ELR (cell line): ENCODE results near the gene IER5L.

Experiments used
- DNase-seq: peaks from one replicate; pipeline ENCODE4 v3.0.0-alpha.2; 2015; ENCODE audit warnings: low read depth

Gene IER5L

DNA sequence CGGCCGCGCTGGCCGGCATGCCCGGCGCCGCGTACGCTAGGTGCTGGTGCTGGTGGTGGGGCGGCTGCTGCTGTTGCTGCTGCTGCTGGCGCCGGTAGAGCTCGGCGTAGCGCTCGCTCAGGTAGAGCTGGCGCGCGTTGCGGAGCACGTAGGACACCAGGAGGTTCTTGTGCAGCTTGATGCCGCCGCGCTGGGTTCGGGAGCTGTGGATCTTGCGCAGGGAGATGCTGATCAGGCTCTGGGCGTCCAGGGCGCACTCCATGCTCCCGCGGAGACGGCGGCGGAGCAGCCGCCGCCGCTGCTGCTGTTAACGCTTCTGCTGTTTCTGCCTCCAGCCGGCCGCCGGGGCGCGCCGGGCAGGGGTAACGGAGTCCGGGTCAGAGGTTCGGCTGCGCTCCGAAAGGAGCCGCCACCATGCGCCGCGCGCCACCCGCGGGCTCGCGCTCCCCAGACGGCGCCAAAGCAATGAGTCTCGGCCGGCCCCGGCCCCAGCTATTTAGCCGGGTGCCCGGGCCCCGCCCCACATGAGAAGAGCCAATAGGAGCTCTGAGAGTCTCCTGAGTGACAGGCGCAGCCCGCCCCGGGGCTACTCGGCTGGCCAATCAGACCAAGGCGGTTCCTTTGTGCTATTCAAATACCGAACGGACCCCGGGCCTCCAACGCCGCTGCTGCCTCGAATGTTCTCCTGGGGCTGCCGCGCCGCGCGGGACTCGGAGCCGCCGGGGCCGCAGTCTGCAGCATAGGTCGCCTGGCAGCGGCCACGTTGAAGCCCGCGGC is at the start of gene IER5L:
IER5L (minus strand) TSS at position 471 of the 777 bp plus-strand sequence; CDS start at position 262, 209 bp downstream.
- DNase-seq, result peak; percentile 97

DNA sequence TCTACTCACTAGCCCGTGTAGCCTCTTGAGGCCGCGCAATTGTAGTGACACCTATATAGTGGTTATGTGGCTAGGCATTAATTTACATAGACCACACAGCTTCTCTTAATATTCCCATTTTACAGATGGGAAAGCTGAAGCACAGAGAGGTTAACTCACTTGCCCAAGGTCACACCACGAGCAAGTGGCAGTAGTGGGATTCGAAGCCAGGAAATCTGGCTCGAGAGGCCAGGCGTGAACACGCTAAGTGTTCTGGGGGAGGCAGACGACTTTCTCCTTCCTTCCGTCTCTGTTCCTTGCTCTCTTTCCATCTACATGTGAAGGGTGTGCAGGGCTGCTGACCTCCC is 49.8 kb upstream of the IER5L start:
- DNase-seq, result no peak

DNA sequence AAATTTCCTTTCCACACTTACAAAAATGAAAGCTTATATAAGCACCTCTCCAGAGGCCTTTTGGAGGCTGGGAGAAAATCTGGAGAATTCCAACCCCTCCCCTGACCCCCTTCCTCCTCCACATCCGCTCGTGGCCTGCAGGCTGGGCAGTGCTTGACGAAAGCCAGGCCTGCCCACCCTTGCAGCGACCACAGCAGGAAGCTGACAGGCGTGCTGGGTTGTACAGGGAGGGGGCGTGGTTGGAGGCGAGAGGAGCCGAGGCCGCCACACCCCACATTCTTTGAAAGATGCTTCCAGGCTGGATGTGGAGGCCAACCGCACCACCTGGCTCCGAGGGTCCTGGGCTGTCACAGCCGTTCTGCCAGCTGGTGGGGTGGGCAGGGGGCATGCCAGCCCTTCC is 47.8 kb upstream of the IER5L start:
- DNase-seq, result peak; percentile 78

DNA sequence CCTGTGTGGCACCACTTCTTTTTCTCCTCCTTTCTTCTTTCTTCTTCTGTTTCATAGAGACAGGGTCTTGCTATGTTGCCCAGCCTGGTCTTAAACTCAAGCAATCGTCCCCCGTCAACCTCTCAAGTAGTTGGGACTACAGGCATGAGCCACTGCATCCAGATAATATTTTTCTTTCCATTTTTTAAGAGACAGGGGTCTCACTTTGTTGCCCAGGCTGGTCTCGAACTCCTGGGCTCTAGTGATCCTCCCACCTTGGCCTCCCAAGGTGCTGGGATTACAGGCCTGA is 47.4 kb upstream of the IER5L start:
- DNase-seq, result no peak

DNA sequence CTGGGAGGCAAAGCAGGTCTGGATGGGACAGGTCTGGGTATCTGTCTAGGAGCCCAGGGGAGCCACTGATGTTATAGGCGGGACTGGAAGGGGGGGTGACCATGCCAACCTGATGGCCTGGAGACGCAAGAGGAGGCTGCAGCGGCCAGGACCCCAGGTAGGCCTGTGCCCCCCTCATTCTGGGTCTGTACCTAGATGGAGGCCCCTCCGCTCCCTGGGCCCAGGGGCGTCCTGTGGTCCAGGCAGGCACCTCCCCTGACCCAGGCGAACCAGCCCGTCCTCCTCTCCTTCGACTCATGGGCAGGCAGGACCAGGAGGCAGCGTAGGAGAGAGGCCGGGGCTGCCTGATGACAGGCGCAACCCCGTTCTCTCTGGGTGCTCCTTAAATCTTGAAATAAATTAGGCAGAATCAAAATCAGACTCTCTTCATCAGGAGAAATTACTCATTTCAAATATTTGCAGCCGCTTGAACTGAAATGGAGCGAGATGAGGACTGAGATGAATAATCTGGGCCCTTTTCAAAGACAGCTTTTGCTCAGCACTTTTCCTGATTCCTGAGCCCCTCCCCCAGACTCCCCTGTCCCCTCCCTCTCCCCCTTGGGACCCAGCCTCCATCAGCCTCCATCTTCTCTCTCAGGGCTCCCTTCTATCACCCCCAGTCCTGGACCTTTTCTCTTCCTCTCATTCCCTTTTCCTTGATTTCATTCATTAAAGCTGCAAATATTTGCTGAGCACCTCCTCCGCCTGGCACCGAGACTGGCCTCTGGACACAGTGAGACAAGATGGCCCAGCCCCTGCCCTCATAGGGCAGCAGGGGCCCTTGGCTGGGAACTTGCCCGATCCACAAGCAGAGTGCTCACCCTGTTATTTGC is 46.8 kb upstream of the IER5L start:
- DNase-seq, result no peak

DNA sequence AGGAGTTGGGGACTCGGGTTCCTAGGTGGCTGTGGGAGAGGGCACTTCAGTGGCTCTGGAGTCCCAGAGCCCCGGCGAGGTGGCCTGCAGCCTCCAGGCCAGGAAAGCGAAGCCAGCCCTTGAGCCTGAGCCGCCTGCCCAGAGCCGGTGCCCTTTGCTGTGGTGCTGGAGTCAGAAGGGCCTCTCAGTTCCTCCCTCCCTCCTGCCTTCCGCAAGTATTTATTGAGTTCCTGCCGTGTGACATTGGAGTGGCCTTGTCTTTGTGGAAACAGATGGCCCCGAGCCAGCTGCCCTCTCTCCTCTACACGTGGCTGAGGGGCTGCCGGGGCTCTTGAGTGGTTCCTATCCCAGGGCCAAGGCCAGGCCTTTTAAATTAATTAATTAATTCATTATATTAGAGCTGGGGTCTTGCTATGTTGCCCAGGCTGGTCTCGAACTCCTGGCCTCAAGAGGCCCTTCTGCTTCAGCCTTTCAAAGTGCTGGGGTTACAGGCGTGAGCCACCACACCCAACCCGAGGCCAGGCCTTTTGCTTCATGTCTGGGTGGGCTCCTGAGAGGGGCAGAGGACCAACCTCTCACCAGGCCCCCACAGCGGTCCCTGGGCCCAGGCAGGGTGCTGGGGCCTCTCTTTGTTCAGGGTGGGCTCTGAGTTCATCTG is 45.6 kb upstream of the IER5L start:
- no peak for DNase-seq

DNA sequence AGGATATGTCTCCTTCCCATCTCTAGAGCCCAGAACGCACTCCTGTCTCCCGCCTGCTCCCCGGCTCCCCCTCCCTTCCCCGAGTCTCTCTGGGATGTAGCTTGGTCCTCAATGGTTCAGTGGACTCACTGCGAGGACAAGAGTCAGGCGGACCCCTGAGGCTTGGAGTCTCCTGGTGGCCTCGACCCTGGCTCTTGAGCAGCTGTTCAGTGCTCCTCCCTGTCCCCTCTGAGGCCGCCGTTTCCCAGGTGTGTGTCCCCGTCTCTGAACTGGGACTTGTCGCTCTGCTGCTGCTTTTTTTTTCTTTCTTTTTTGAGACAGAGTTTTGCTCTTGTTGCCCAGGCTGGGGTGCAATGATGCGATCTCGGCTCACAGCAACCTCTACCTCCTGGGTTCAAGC is 44.8 kb upstream of the IER5L start:
- DNase-seq, result no peak

DNA sequence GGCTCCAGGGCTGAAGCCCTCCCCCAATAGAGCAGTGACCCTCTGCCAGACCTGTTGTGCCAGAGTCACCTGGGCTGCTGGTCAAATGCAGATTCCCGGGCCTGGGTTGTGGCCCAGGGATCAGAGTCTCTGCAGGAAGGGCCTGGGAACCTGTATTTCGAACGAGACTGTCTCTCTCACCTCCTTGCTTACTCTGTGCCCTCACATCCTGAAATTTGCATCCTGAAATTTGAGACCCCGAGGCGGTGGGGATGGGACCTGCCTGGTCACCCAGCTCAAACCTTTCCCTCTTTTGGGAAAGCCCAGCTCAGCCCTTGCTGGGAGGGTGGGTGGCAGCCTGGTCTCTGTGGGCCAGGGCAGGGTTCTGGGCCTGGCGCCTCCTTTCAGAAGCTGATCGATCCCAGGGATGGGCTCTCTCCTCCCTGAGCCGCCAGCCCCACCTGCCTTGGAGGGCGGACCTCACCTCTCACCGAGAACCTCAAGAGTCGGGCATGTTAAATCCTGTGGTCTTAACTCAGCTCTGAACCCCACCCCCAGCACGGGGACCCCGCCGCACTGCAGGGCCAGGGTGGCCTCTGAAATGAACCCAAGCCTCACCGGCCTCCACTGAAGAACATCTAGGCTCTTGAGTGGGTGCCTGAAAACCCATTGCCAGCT is 44.0 kb upstream of the IER5L start:
- no peak for DNase-seq

DNA sequence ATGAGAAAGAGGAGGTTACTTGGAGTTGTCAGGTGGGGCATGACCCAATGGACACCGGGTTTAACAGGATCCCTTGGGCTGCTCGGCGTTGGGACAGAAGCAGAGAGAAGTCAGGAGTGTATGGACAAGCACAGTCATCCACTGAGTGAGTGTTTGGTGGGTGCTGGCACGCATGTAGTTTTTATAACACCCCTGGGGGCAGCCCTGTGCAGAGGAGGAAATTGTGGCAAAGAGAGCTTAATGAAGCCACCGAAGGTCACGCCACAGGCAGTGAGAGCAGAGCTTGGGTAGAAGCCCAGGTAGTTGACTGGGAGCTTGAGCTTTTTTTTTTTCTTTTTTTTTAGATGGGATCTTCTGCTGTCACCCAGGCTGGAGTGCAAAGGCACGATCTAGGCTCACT is 43.2 kb upstream of the IER5L start:
- no peak for DNase-seq

DNA sequence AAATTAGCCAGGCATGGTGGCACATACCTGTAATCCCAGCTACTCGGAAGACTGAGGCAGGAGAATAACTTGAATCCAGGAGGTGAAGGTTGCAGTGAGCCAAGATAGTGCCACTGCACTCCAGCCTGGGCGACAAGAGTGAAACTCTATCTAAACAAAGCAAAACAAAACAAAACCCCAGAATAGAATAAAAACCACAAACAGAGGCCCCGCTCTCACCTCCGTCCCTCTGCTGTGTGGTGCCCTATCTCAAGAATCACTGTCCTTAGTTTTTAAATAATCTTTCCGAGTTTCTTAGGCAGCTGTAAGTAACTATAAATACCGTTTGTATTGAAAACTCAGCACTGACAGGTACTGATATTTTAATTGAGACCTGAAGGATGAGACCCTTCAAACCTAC is 42.7 kb upstream of the IER5L start:
- DNase-seq, result no peak

DNA sequence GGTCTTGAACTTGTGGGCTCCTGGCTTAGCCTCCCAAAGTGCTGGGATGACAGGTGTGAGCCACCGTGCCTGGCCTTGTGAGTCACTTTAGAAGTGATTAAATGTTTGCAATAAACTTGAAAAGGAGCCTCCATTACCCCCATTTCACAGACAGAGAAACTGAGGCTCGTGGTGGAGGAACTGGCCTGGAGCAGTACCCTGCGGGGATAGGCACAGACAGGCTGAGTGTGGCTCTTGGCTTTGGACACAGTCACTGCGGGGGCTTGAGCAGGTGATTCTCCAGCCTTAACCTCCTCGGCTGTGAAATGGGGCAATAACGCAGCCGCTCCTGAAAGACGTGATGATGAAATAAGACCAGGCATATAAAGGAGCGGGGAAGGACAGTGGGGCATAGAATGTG is 40.9 kb upstream of the IER5L start:
- no peak for DNase-seq

DNA sequence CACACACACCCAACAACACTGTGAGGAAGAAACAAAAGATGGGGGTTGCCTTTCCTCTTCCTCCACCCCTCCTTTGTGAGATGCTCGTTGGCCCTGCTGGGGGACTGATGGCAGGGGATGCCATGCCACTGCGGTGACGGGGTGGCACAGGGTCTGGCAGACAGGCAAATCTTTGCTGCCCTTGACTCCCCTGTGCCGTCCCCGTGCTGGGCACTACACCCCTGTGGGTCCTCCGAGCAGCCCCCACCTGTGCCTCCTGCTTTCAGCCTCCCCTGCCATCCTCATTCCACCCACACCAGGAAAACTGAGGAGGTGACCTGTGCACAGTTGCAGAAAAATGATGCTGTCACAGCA is 40.2 kb upstream of the IER5L start:
- DNase-seq, result no peak

DNA sequence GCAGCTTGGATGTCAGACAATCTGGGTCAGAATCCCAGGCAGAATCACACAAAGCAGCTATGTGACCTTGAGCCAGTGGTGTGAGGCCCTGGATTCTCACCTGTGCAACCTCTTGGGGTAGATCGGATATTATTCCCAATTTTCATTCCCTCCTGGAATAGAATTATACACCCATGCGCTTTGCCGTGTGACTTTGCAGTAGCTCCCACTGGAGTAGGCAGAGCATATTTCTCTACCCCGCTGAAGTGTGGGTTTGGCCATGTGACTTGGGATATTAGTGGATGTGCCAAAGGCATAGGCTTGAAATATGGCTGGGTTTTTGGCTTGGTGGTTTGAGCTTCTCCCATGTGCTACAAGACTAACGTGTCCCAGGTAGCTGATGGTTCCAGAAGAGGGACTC is 35.5 kb upstream of the IER5L start:
- no peak for DNase-seq

DNA sequence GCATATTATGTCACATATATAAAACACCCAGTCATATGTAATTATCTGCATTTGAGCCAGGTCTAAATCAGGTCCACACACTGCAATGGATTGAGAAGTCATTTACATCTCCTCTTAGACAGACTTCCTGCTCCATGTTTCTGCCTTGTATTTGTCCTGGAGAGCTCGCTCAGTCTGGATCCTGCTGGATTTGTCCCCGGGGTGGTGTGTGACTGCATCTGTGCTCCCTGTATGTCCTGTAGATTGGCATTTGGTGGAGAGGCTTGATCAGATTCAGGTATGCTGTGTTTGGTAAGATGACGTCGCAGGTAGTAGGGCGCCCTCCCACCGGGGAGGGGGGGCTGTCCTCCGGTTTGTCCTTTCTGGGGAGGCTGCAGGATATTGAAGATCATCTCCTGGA is 33.6 kb upstream of the IER5L start:
- DNase-seq, result no peak

DNA sequence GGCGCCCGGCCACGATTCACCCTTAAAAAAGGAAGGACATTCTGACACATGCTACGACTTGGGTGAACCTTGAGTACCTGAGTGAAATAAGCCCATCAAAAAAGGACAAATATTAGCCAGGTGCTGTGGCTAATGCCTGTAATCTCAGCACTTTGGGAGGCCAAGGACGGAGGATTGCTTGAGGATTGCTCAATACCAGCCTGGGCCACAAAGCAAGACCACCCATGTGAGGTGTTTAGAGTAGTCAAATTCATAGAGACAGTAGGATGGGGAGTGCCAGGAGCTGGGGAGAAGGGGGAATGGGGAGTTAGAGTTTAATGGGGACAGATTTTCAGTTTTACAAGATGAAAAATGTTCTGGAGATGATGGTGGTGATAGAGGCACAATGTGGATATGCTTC is 32.1 kb upstream of the IER5L start:
- no peak for DNase-seq

DNA sequence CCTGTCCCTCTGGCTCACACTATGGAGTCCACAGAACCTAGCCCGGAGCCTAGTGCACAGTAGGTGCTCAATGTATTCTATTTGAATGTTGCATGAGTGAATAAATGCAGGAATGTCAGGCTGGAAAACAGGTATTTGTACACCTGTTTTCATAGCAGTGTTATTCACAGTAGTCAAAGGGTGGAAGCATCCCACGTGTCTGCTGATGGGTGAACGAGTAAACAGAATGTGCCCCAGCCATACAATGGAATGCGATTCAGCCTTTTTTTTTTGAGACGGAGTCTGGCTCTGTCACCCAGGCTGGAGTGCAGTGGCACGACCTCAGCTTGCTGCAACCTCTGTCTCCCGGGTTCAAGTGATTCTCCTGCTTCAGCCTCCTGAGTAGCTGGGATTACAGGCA is 31.5 kb upstream of the IER5L start:
- no peak for DNase-seq

DNA sequence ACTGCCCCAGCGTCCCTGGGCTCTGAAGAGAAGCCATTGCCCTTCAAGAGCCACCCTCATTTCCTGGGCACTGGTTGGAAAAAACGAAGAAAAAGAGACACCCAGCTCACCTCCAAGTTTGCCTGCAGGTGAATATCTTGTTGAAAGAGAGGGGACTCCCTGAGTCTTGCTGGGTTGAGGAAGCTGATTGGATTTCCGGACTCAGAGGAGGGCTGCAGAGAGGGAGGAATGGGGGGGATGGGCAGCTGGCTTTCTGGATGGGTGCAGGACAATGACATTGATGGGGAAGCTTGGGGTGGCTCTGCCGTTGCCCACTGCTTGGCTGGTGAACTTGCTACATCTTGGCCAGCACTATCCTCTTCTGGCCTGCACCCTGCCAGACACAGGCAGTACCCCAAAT is 31.0 kb upstream of the IER5L start:
- no peak for DNase-seq

DNA sequence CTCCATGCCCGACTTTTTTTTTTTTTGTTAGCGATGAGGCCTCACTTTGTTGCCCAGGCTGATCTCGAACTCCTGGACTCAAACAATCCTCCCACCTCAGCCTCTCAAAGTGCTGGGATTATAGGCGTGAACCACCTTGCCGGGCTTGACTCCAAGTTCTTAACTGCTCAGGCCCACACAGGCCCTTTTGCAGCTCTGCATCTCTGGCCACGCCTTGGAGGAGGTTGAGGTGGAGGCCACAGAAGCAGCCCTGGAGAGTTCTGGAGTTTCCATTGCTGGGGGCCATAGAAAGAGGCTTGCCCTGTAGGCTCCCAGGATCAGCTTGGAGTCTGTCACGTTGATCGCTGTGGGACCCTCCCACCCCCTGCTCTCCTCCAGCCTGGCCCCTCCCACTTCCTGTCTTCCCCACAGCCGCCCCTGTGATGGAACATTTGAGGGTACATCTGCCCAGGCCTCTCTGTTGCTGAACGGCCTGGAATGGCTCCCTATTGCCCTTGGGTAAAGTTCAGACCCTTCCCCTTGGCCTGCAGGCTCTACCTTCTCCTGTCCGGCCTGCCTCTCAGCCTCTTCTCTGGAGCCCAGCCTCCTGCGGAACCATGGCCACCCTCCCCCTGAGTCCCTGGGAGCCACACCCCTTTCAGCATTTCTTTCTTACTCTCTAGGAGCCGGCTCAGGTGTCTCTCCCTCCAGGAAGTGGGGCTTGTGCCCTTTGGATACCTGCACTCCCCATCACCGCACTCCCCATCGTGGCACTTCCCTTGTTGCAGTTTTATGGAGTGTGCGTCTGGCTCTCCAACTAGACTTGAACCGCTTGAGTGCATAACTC is 30.4 kb upstream of the IER5L start:
- no peak for DNase-seq

DNA sequence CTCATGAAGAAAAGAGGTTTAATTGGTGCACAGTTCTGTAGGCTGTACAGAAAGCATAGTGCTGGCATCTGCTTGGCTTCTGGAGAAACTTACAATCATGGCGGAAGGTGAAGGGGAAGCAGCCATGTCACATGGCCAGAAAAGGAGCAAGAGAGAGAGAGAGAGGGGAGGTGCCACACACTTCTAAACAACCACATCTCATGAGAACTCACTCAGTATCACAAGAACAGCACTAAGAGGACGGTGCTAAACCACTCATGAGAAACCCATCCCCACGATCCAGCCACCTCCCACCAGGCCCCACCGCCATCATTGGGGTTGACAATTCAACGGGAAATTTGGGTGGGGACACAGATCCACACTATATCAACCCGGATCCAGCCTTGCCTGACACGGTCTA is 28.8 kb upstream of the IER5L start:
- no peak for DNase-seq

DNA sequence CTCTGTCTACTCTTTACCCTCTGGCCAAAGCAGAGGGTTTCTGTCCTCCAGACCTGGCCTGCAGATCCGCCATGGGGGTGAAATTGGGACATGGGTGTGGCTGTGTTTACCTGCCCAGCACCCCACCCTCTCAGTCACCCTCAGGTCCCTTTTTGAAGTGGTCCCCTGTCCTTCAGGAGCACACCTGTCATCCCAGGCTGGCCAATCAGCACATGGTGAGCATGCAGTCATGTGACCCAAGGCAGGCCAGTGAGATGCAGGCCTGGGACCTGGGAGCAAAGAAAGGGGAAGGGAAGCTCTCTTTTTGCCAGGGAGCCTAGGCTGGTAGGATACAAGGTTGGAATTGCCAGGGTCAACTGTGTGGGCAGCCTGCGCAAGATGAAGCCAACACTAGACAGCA is 28.3 kb upstream of the IER5L start:
- DNase-seq, result no peak

DNA sequence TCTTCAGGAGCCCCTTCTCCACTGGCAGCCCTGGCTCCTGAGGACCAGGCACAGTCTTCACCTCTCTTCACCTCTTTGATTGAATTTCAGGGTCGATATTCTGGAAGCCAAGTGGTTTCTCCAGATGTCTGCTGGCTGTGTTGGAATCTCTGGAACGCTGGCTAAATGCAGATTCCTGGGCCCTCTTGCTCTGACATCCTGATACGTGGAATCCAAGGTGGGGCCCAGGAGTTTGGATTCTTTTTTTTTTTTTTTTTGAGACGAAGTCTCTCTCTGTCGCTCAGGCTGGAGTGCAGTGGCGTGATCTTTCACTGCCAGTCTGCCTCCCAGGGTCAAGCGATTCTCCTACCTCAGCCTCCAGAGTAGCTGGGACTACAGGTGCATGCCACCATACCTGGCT is 26.8 kb upstream of the IER5L start:
- no peak for DNase-seq

DNA sequence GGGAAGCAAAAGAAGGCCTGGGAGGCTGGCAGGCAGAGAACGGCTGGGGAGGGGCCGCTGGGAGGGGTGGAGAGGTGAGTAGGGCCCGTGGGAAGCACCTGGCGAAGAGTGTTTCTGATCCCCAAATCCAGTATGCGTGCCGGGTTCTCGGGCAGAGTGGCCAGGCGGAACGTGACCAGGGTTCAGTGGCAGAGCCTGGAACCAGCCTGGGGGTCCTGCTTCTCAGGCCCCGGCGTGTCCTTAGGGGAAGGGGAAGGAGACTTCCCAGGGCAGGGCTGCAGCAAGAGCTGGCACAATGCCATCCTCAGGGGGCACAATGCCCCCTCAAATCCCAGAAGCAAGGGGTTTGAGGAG is 25.5 kb upstream of the IER5L start:
- DNase-seq, result no peak
